Endothelial cell of umbilical vein (primary cell): ENCODE results near the gene ACTR1A. TPM values are rescaled to one million over a fixed set of nuclear protein-coding genes. Genes with fewer than 3 reads are reported as not detected.

Experiments
- BruUV-seq: library from RNA; stranded (reverse); fragments of 400-500 nt; replicated peaks from 2 replicates; lab custom pipeline; 2021; lab: Mats Ljungman, UMichigan
- CTCF ChIA-PET: fragments of 300-600, 350-600 bp; sonication (Branson Sonifier 250); formaldehyde crosslinking; loops from one replicate; lab custom pipeline; 2021; ENCODE audit warnings: antibody characterized with exemption, inconsistent platforms; lab: Charles Lee
- POLR2A ChIA-PET: fragments of 300-600, 350-600 bp; sonication (Branson Sonifier 250); formaldehyde crosslinking; loops from one replicate; lab custom pipeline; 2021; ENCODE audit warnings: antibody characterized with exemption, inconsistent platforms; lab: Charles Lee
- DNase-seq: peaks from one replicate; pipeline ENCODE4 v3.0.0-alpha.2; 2011; ENCODE audit warnings: low read depth, low spot score
- FAIRE-seq: peaks from 2 replicates; lab custom pipeline; 2011; peaks lifted over from hg19 to GRCh38; lab: Jason Lieb, UNC
- H2AFZ ChIP-seq: 2 replicates; pipeline ENCODE4 v1.6.0; 2012; ENCODE audit warnings: low read depth, low read length, control low read depth, inconsistent platforms
- H3K27ac ChIP-seq: 2 replicates; pipeline ENCODE4 v1.5.1; 2011; ENCODE audit warnings: low read depth, mild to moderate bottlenecking, control low read depth, low read length, moderate library complexity; ENCODE audit not compliant: insufficient read depth
- H3K27me3 ChIP-seq, 2 experiments: 2 replicates each; pipeline versions ENCODE4 v1.6.0 to v1.6.1; 2011; ENCODE audit warnings: low read length in 2 of 2, mixed read lengths in 1 of 2; ENCODE audit not compliant: control insufficient read depth in 2 of 2, insufficient read depth in 2 of 2
- H3K36me3 ChIP-seq, 2 experiments: 2 replicates in 1 of 2; 3 replicates in 1 of 2; pipeline ENCODE4 v1.5.1; 2011; ENCODE audit warnings: low read length in 2 of 2, mild to moderate bottlenecking in 1 of 2, moderate library complexity in 1 of 2; ENCODE audit not compliant: control insufficient read depth in 2 of 2, insufficient read depth in 2 of 2; ENCODE audit errors: extremely low read depth in 1 of 2
- H3K4me1 ChIP-seq: 3 replicates; pipeline ENCODE4 v1.5.1; 2011; ENCODE audit warnings: mild to moderate bottlenecking, low read length; ENCODE audit not compliant: control insufficient read depth, insufficient read depth; ENCODE audit errors: extremely low read depth
- H3K4me2 ChIP-seq: 2 replicates; pipeline ENCODE4 v1.6.1; 2011; ENCODE audit warnings: low read length, control low read depth, mixed read lengths; ENCODE audit not compliant: insufficient read depth
- H3K4me3 ChIP-seq, 3 experiments: fragments of 200-600 bp in 1 of 3; sonication (generic), shearing (Covaris generic) in 1 of 3; replicated peaks in 1 of 3; 2 replicates each; pipeline ENCODE4 v1.5.1; 2011 to 2016; ENCODE audit warnings: control low read depth in 3 of 3, low read length in 3 of 3, mild to moderate bottlenecking in 2 of 3, inconsistent platforms in 1 of 3, low read depth in 1 of 3, moderate library complexity in 1 of 3; ENCODE audit not compliant: insufficient read depth in 1 of 3
- H3K79me2 ChIP-seq: 2 replicates; pipeline ENCODE4 v1.6.0; 2012; ENCODE audit warnings: low read length, inconsistent platforms; ENCODE audit not compliant: control insufficient read depth, insufficient read depth
- H3K9ac ChIP-seq: replicated peaks from 2 replicates; pipeline ENCODE3; 2011; ENCODE audit warnings: low read length, control low read depth; ENCODE audit not compliant: insufficient read depth; ENCODE audit errors: extremely low read depth
- H3K9me1 ChIP-seq: replicated peaks from 3 replicates; pipeline ENCODE4 v1.6.0; 2011; ENCODE audit warnings: mild to moderate bottlenecking, low read length; ENCODE audit not compliant: control insufficient read depth, insufficient read depth; ENCODE audit errors: extremely low read depth
- H3K9me3 ChIP-seq: replicated peaks from 2 replicates; pipeline ENCODE4 v1.5.1; 2012; ENCODE audit warnings: low read length, inconsistent platforms; ENCODE audit not compliant: control insufficient read depth, insufficient read depth
- H4K20me1 ChIP-seq: replicated peaks from 2 replicates; pipeline ENCODE3; 2011; ENCODE audit warnings: mild to moderate bottlenecking, low read length; ENCODE audit not compliant: control insufficient read depth, insufficient read depth; ENCODE audit errors: extremely low read depth
- EZH2 ChIP-seq: IDR thresholded peaks from 2 replicates; pipeline ENCODE4 v1.6.1; 2012; ENCODE audit warnings: borderline replicate concordance, low read depth, mild to moderate bottlenecking, moderate library complexity, low read length, inconsistent platforms; ENCODE audit not compliant: severe bottlenecking
- FOS ChIP-seq: IDR thresholded peaks from 2 replicates; pipeline ENCODE4 v1.6.1; 2011; ENCODE audit warnings: mild to moderate bottlenecking, low read length, moderate library complexity, borderline replicate concordance; ENCODE audit not compliant: insufficient read depth
- GATA2 ChIP-seq: IDR thresholded peaks from 2 replicates; pipeline ENCODE4 v1.7.0; 2011; ENCODE audit warnings: low read depth, mild to moderate bottlenecking, moderate library complexity, mixed read lengths, low read length; ENCODE audit not compliant: insufficient read length, insufficient read depth
- JUN ChIP-seq: IDR thresholded peaks from 2 replicates; pipeline ENCODE4 v1.6.1; 2011; ENCODE audit warnings: borderline replicate concordance, low read depth; ENCODE audit not compliant: insufficient read length, insufficient read depth
- MYC ChIP-seq: IDR thresholded peaks from one replicate; pipeline ENCODE4 v1.6.1; 2011; ENCODE audit warnings: mild to moderate bottlenecking, low read depth, low read length
- POLR2A ChIP-seq: IDR thresholded peaks from 2 replicates; pipeline ENCODE4 v1.6.1; 2012; ENCODE audit warnings: low read depth, mild to moderate bottlenecking, control low read depth, low read length
- POLR2AphosphoS5 ChIP-seq: IDR thresholded peaks from 2 replicates; pipeline ENCODE4 v1.6.1; 2012; ENCODE audit warnings: low read depth, mild to moderate bottlenecking, control low read depth, low read length, moderate library complexity; ENCODE audit not compliant: insufficient read depth
- dilution Hi-C: fragments of 300-500 bp; cut with MboI; formaldehyde crosslinking; loops from one replicate; pipeline ENCODE4 v1.15.0; 2019; ENCODE audit warnings: low sequenced_read_pairs; ENCODE audit not compliant: extremely low pct_ligation_motif_present
- intact Hi-C: fragments of 100-400 bp; cut with micrococcal nuclease; formaldehyde crosslinking; loops from one replicate; pipeline ENCODE4 v1.10.0; 2022
- polyA plus RNA-seq, 4 experiments: library from polyadenylated mRNA; depleted of rRNA in 3 of 4; stranded (reverse) in 3 of 4; unstranded in 1 of 4; fragments of >200 nt; gene quantifications; 2 replicates each; pipeline versions ENCODE4 v1.2.1 to v1.2.3, GENCODE V29; 2011 to 2012; ENCODE audit warnings: missing spikeins in 1 of 4
- total RNA-seq: library from RNA; stranded (reverse); gene quantifications from 2 replicates; pipeline ENCODE4 v1.2.3, GENCODE V29; 2021
- TF ChIP-seq, protein P1 (sequence below): IDR thresholded peaks from 2 replicates; pipeline ENCODE4 v1.6.1; 2011; ENCODE audit not compliant: insufficient read depth, insufficient read length
- TF ChIP-seq, protein P2 (sequence below), 2 donors: IDR thresholded peaks; 1 replicate in 1 of 2; 2 replicates in 1 of 2; pipeline ENCODE4 v1.5.1; 2011; ENCODE audit warnings: low read length in 2 of 2, mild to moderate bottlenecking in 2 of 2, moderate library complexity in 2 of 2, control low read depth in 1 of 2, inconsistent platforms in 1 of 2, low read depth in 1 of 2; ENCODE audit not compliant: insufficient read depth in 1 of 2; ENCODE audit errors: extremely low read depth in 1 of 2

The ACTR1A gene
- total and polyA plus RNA-seq, 2 donors (not counting 3 experiments of a cell fraction or from before 2014, with no cell fraction given): 155 to 164 TPM

DNA sequence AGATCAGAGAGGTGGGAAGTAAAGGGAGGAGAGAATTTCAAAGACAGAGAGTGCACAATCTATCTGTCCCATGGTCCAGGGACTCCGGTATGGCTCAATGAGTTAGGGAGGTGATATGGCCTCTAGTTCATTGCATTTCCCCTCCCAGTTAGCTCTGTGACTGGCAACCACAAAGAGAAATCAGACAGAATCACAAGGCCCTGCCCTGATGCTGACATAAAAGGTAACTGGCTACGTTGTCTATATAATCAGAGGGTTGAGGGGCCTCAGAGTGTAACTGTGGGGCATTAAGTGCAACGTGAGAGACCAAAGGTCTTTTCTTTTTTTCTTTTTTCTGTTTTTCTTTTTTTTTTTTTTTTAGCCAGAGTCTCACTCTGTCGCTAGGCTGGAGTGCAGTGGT is 43.9 kb downstream of the ACTR1A start:
- dilution Hi-C loops: no loop called here
- Histone ChIP-seq H3K4me2 (no peak overlapping the region), H3K9me1 (no peaks in the 10 kb centered on the region), H2AFZ (no peak overlapping the region), H3K27ac (no peak overlapping the region), H3K79me2 (no peaks in the 10 kb centered on the region), H4K20me1 (no peaks in the 10 kb centered on the region), H3K9me3 (no peaks in the 10 kb centered on the region), H3K27me3 (peaks cover 0 to 4% of the 10 kb centered on the region in 2 experiments), H3K4me3 (no peak overlapping the region), H3K9ac (no peak overlapping the region), H3K4me1 (peaks cover 7% of the 10 kb centered on the region), H3K36me3 (no peaks in the 10 kb centered on the region)
- no TSS peak for BruUV-seq
- intact Hi-C loops: no loop called here
- ChIA-PET CTCF (no interaction called here), POLR2A (no interaction called here)
- TF ChIP-seq, protein P1, sequence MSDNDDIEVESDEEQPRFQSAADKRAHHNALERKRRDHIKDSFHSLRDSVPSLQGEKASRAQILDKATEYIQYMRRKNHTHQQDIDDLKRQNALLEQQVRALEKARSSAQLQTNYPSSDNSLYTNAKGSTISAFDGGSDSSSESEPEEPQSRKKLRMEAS: no peak
- TF ChIP-seq, protein P2, sequence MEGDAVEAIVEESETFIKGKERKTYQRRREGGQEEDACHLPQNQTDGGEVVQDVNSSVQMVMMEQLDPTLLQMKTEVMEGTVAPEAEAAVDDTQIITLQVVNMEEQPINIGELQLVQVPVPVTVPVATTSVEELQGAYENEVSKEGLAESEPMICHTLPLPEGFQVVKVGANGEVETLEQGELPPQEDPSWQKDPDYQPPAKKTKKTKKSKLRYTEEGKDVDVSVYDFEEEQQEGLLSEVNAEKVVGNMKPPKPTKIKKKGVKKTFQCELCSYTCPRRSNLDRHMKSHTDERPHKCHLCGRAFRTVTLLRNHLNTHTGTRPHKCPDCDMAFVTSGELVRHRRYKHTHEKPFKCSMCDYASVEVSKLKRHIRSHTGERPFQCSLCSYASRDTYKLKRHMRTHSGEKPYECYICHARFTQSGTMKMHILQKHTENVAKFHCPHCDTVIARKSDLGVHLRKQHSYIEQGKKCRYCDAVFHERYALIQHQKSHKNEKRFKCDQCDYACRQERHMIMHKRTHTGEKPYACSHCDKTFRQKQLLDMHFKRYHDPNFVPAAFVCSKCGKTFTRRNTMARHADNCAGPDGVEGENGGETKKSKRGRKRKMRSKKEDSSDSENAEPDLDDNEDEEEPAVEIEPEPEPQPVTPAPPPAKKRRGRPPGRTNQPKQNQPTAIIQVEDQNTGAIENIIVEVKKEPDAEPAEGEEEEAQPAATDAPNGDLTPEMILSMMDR (IDR thresholded peaks at IDR 0.05; ENCODE audit: extremely low read depth in 1 of 2, insufficient read depth in 1 of 2, low read depth in 1 of 2, low read length in 2 of 2): no peak
- no peak for TF ChIP-seq POLR2A
- TF ChIP-seq GATA2: no peak
- TF ChIP-seq EZH2: no peak
- no peak for TF ChIP-seq MYC
- no peak for TF ChIP-seq FOS
- no peak for TF ChIP-seq POLR2AphosphoS5
- no peak for TF ChIP-seq JUN
- DNase-seq (no peak), FAIRE-seq (no peak)
